ENCODE measurements around the gene STX8. TPM values are rescaled to one million over a fixed set of nuclear protein-coding genes. Genes with fewer than 3 reads are reported as not detected.

STX8 gene
- total and polyA plus RNA-seq, 2 donors = 68.4 to 101 TPM

GRCh38 chr17:9285602-9286427 lies 289.8 kb downstream of the STX8 start:
- H3K36me3 ChIP-seq (ENCODE audit: insufficient read depth) = no peaks in the 10 kb centered on the region
- no peak overlapping the region for H3K4me3 ChIP-seq (ENCODE audit: low read depth, low read length)
- DNase-seq (ENCODE audit: extremely low spot score) = no peak
- 65% methylated on average over 14 of the region's 14 CpGs for WGBS
- H3K4me1 ChIP-seq (ENCODE audit: insufficient read depth) = no peaks in the 10 kb centered on the region
- H3K27ac ChIP-seq (ENCODE audit: low read depth) = no peak overlapping the region

- Histone ChIP-seq H3K4me3 (ENCODE audit: low read depth, low read length) (no peak overlapping the region), H3K36me3 (ENCODE audit: insufficient read depth) (no peaks in the 10 kb centered on the region), H3K4me1 (ENCODE audit: insufficient read depth) (no peaks in the 10 kb centered on the region), H3K27ac (ENCODE audit: low read depth) (no peak overlapping the region)
- 37% methylated on average over 4 of the region's 4 CpGs for WGBS
- no peak for DNase-seq (ENCODE audit: extremely low spot score)
Measured at GRCh38 chr17:9284884-9285283, 290.7 kb downstream of the STX8 start.

- no peak overlapping the region for H3K4me3 ChIP-seq (ENCODE audit: low read depth, low read length)
- H3K27ac ChIP-seq (ENCODE audit: low read depth) = no peak overlapping the region
- no peak for DNase-seq (ENCODE audit: extremely low spot score)
Measured at GRCh38 chr17:9283909-9284308, 291.7 kb downstream of the STX8 start.

GRCh38 chr17:9279893-9280292 lies 295.7 kb downstream of the STX8 start:
- Histone ChIP-seq H3K36me3 (ENCODE audit: insufficient read depth) (no peaks in the 10 kb centered on the region), H3K4me3 (ENCODE audit: low read depth, low read length) (no peak overlapping the region), H3K27ac (ENCODE audit: low read depth) (no peak overlapping the region), H3K4me1 (ENCODE audit: insufficient read depth) (no peaks in the 10 kb centered on the region)
- 96% methylated on average over 8 of the region's 8 CpGs for WGBS
- DNase-seq (ENCODE audit: extremely low spot score) = no peak

More at GRCh38 chr17:9283909-9284308, 291.7 kb downstream of the STX8 start:
- Histone ChIP-seq H3K4me1 (ENCODE audit: insufficient read depth) (no peaks in the 10 kb centered on the region), H3K36me3 (ENCODE audit: insufficient read depth) (no peaks in the 10 kb centered on the region)
- 36% methylated on average over 2 of the region's 2 CpGs for WGBS

GRCh38 chr17:9274973-9275372 lies 300.6 kb downstream of the STX8 start:
- no peak overlapping the region for H3K4me3 ChIP-seq (ENCODE audit: low read depth, low read length)
- no peaks in the 10 kb centered on the region for H3K4me1 ChIP-seq (ENCODE audit: insufficient read depth)
- H3K36me3 ChIP-seq (ENCODE audit: insufficient read depth) = no peaks in the 10 kb centered on the region
- H3K27ac ChIP-seq (ENCODE audit: low read depth) = no peak overlapping the region
- no peak for DNase-seq (ENCODE audit: extremely low spot score)
- 97% methylated on average over 9 of the region's 9 CpGs for WGBS

- Histone ChIP-seq H3K4me1 (ENCODE audit: insufficient read depth) (no peaks in the 10 kb centered on the region), H3K36me3 (ENCODE audit: insufficient read depth) (no peaks in the 10 kb centered on the region), H3K27ac (ENCODE audit: low read depth) (no peak overlapping the region), H3K4me3 (ENCODE audit: low read depth, low read length) (no peak overlapping the region)
- 57% methylated on average over 21 of the region's 21 CpGs for whole genome bisulfite sequencing
- no peak for DNase-seq (ENCODE audit: extremely low spot score)
Measured at GRCh38 chr17:9273428-9274391, 301.9 kb downstream of the STX8 start.

GRCh38 chr17:9272501-9273200 lies 303.0 kb downstream of the STX8 start:
- WGBS = 41% methylated on average over 22 of the region's 22 CpGs
- no peak overlapping the region for H3K4me3 ChIP-seq (ENCODE audit: low read depth, low read length)

GRCh38 chr17:9271989-9272388 lies 303.6 kb downstream of the STX8 start:
- no peak for DNase-seq (ENCODE audit: extremely low spot score)
- H3K36me3 ChIP-seq (ENCODE audit: insufficient read depth) = no peaks in the 10 kb centered on the region
- H3K27ac ChIP-seq (ENCODE audit: low read depth) = no peak overlapping the region
- WGBS = 77% methylated on average over 8 of the region's 8 CpGs
- no peaks in the 10 kb centered on the region for H3K4me1 ChIP-seq (ENCODE audit: insufficient read depth)
- H3K4me3 ChIP-seq (ENCODE audit: low read depth, low read length) = no peak overlapping the region

More at GRCh38 chr17:9272501-9273200, 303.0 kb downstream of the STX8 start:
- Histone ChIP-seq H3K4me1 (ENCODE audit: insufficient read depth) (no peaks in the 10 kb centered on the region), H3K36me3 (ENCODE audit: insufficient read depth) (no peaks in the 10 kb centered on the region), H3K27ac (ENCODE audit: low read depth) (no peak overlapping the region)
- no peak for DNase-seq (ENCODE audit: extremely low spot score)

- WGBS = 87% methylated on average over 9 of the region's 9 CpGs
- no peak overlapping the region for H3K27ac ChIP-seq (ENCODE audit: low read depth)
- no peaks in the 10 kb centered on the region for H3K36me3 ChIP-seq (ENCODE audit: insufficient read depth)
- no peak for DNase-seq (ENCODE audit: extremely low spot score)
- H3K4me1 ChIP-seq (ENCODE audit: insufficient read depth) = no peaks in the 10 kb centered on the region
- H3K4me3 ChIP-seq (ENCODE audit: low read depth, low read length) = no peak overlapping the region
Measured at GRCh38 chr17:9270921-9271320, 304.7 kb downstream of the STX8 start.

GRCh38 chr17:9269350-9270035 lies 306.1 kb downstream of the STX8 start:
- Histone ChIP-seq H3K4me1 (ENCODE audit: insufficient read depth) (no peaks in the 10 kb centered on the region), H3K36me3 (ENCODE audit: insufficient read depth) (no peaks in the 10 kb centered on the region), H3K4me3 (ENCODE audit: low read depth, low read length) (no peak overlapping the region), H3K27ac (ENCODE audit: low read depth) (no peak overlapping the region)
- WGBS = 69% methylated on average over 7 of the region's 7 CpGs
- no peak for DNase-seq (ENCODE audit: extremely low spot score)

- DNase-seq (ENCODE audit: extremely low spot score) = no peak
- Histone ChIP-seq H3K27ac (ENCODE audit: low read depth) (no peak overlapping the region), H3K36me3 (ENCODE audit: insufficient read depth) (no peaks in the 10 kb centered on the region), H3K4me1 (ENCODE audit: insufficient read depth) (no peaks in the 10 kb centered on the region), H3K4me3 (ENCODE audit: low read depth, low read length) (no peak overlapping the region)
- 91% methylated on average over 6 of the region's 6 CpGs for WGBS
Measured at GRCh38 chr17:9268546-9268945, 307.1 kb downstream of the STX8 start.

GRCh38 chr17:9266697-9267117 lies 308.9 kb downstream of the STX8 start:
- DNase-seq (ENCODE audit: extremely low spot score) = no peak
- Histone ChIP-seq H3K4me1 (ENCODE audit: insufficient read depth) (no peaks in the 10 kb centered on the region), H3K4me3 (ENCODE audit: low read depth, low read length) (no peak overlapping the region), H3K36me3 (ENCODE audit: insufficient read depth) (no peaks in the 10 kb centered on the region), H3K27ac (ENCODE audit: low read depth) (no peak overlapping the region)
- WGBS = 90% methylated on average over 9 of the region's 9 CpGs

Measured in urinary bladder (tissue), 4 donors.